Mesenchymal stem cell (in vitro differentiated cells and primary cell): Measurements from ENCODE around the gene GRIK2.
A peak's percentile ranks its signal among the peaks of the same experiment; 100 is the strongest.

Experiments used
- DNase-seq: peaks from one replicate; pipeline ENCODE4 v3.0.0-alpha.2; 2013
- H2AFZ ChIP-seq: one replicate; pipeline ENCODE4 v1.6.1; 2013; ENCODE audit warnings: low read depth, mild to moderate bottlenecking, control low read depth, inconsistent platforms, low read length, moderate library complexity
- H2AK5ac ChIP-seq: 2 replicates; pipeline ENCODE4 v1.6.1; 2013; ENCODE audit warnings: low read length, moderate library complexity, mild to moderate bottlenecking, inconsistent platforms; ENCODE audit not compliant: severe bottlenecking
- H2BK120ac ChIP-seq: one replicate; pipeline ENCODE4 v1.6.1; 2013; ENCODE audit warnings: low read depth, mild to moderate bottlenecking, inconsistent platforms, low read length, moderate library complexity
- H2BK12ac ChIP-seq, 2 experiments: one replicate each; pipeline ENCODE4 v1.6.1; 2013; ENCODE audit warnings: inconsistent platforms in 2 of 2, low read length in 2 of 2, mild to moderate bottlenecking in 2 of 2, moderate library complexity in 2 of 2, control low read depth in 1 of 2
- H2BK15ac ChIP-seq: one replicate; pipeline ENCODE4 v1.6.1; 2013; ENCODE audit warnings: mild to moderate bottlenecking, low read depth, inconsistent platforms; ENCODE audit not compliant: poor library complexity, severe bottlenecking
- H2BK5ac ChIP-seq: 2 replicates; pipeline ENCODE4 v1.6.1; 2013; ENCODE audit warnings: low read depth, mild to moderate bottlenecking, low read length, control low read depth, inconsistent platforms; ENCODE audit not compliant: poor library complexity, severe bottlenecking
- H3K14ac ChIP-seq, 2 experiments: one replicate each; pipeline ENCODE4 v1.6.1; 2013; ENCODE audit warnings: inconsistent platforms in 2 of 2, low read length in 2 of 2, control low read depth in 1 of 2, mild to moderate bottlenecking in 1 of 2, moderate library complexity in 1 of 2
- H3K18ac ChIP-seq, 2 experiments: one replicate each; pipeline ENCODE4 v1.6.1; 2013; ENCODE audit warnings: inconsistent platforms in 2 of 2, low read length in 2 of 2, control low read depth in 1 of 2, low read depth in 1 of 2, mild to moderate bottlenecking in 1 of 2
- H3K23ac ChIP-seq, 2 experiments: one replicate each; pipeline ENCODE4 v1.6.1; 2013; ENCODE audit warnings: inconsistent platforms in 2 of 2, low read length in 2 of 2, mild to moderate bottlenecking in 2 of 2, moderate library complexity in 2 of 2, control low read depth in 1 of 2
- H3K27ac ChIP-seq: 2 replicates; pipeline ENCODE4 v1.5.1; 2013; ENCODE audit warnings: mild to moderate bottlenecking, moderate library complexity, low read length, control low read depth, inconsistent platforms; ENCODE audit not compliant: poor library complexity, severe bottlenecking
- H3K27me3 ChIP-seq, 2 experiments: 2 replicates each; pipeline versions ENCODE4 v1.6.1 to v1.7.0; 2013; ENCODE audit warnings: low read length in 2 of 2, mild to moderate bottlenecking in 2 of 2, moderate library complexity in 2 of 2, control low read depth in 1 of 2, inconsistent platforms in 1 of 2; ENCODE audit not compliant: control insufficient read depth in 1 of 2, insufficient read depth in 1 of 2
- H3K36me3 ChIP-seq, 2 experiments: 2 replicates each; pipeline versions ENCODE4 v1.6.1 to v1.7.0; 2013; ENCODE audit warnings: low read length in 2 of 2, control low read depth in 1 of 2, inconsistent platforms in 1 of 2, low read depth in 1 of 2, mild to moderate bottlenecking in 1 of 2; ENCODE audit not compliant: insufficient read depth in 2 of 2, control insufficient read depth in 1 of 2
- H3K4ac ChIP-seq, 2 experiments: one replicate each; pipeline ENCODE4 v1.6.1; 2013; ENCODE audit warnings: inconsistent platforms in 2 of 2, low read length in 2 of 2, mild to moderate bottlenecking in 2 of 2, moderate library complexity in 2 of 2, control low read depth in 1 of 2, low read depth in 1 of 2
- H3K4me1 ChIP-seq: 2 replicates; pipeline ENCODE4 v1.6.1; 2013; ENCODE audit warnings: low read depth, low read length, control low read depth; ENCODE audit not compliant: control insufficient read depth, insufficient read depth
- H3K4me2 ChIP-seq: 2 replicates; pipeline ENCODE4 v1.6.1; 2013; ENCODE audit warnings: low read length, mild to moderate bottlenecking, inconsistent platforms; ENCODE audit not compliant: poor library complexity, severe bottlenecking
- H3K4me3 ChIP-seq, 2 experiments: 2 replicates each; pipeline versions ENCODE4 v1.5.1 to v1.7.0; 2013; ENCODE audit warnings: low read length in 2 of 2, mild to moderate bottlenecking in 2 of 2, control low read depth in 1 of 2, low read depth in 1 of 2; ENCODE audit not compliant: insufficient read depth in 1 of 2
- H3K79me1 ChIP-seq: replicated peaks from 2 replicates; pipeline ENCODE4 v1.6.1; 2013; ENCODE audit warnings: mild to moderate bottlenecking, control low read depth, low read length, inconsistent platforms; ENCODE audit not compliant: poor library complexity, severe bottlenecking
- H3K9ac ChIP-seq: 2 replicates; pipeline ENCODE4 v1.7.0; 2013; ENCODE audit warnings: mild to moderate bottlenecking, low read length, moderate library complexity
- H3K9me3 ChIP-seq: 2 replicates; pipeline ENCODE4 v1.7.0; 2013; ENCODE audit warnings: mild to moderate bottlenecking, low read length; ENCODE audit not compliant: control insufficient read depth
- H4K8ac ChIP-seq: one replicate; pipeline ENCODE4 v1.6.1; 2013; ENCODE audit warnings: inconsistent platforms, mild to moderate bottlenecking, low read length, moderate library complexity
- H4K91ac ChIP-seq: one replicate; pipeline ENCODE4 v1.6.1; 2013; ENCODE audit warnings: mild to moderate bottlenecking, low read length, inconsistent platforms
- WGBS: methylation state at CpG from one replicate; pipeline ENCODE4 v1.1.7; 2013; ENCODE audit warnings: mixed read lengths; 5-methylcytosine and 5-hydroxymethylcytosine counted together

The GRIK2 gene

DNA sequence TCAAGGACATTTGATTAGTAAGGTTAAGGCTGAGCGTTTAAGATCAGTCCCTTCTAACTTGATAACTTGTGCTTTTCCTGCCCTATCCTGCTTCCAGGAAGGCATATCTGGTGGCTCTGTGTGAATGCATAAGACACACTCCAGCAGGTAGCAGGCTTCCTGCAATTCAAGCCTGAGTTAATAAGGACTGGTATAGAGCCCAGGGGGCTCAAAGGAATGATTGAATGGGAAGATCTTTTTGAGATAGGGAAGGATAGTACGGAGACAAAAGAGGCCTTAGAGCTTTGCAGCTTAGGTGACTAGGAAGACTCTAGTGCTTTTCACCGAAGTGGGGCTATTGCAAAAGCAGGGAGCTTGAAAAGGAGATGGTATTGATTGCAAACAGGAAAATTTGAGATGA lies 307.1 kb downstream of the GRIK2 start:
- Histone ChIP-seq H3K36me3 (no peaks in the 10 kb centered on the region), H3K4me1 (no peaks in the 10 kb centered on the region), H3K9ac (no peak overlapping the region), H2BK5ac (no peak overlapping the region), H2BK120ac (no peak overlapping the region), H3K18ac (no peak overlapping the region), H2BK12ac (no peak overlapping the region), H3K79me1 (no peaks in the 10 kb centered on the region), H3K4me2 (no peak overlapping the region), H2BK15ac (no peak overlapping the region), H3K23ac (no peak overlapping the region), H4K8ac (no peak overlapping the region), H3K4ac (no peak overlapping the region), H3K4me3 (no peak overlapping the region), H4K91ac (no peak overlapping the region), H3K14ac (no peak overlapping the region), H3K27ac (no peak overlapping the region), H2AK5ac (no peak overlapping the region), H2AFZ (no peak overlapping the region), H3K27me3 (no peaks in the 10 kb centered on the region), H3K9me3 (no peaks in the 10 kb centered on the region)
- no peak for DNase-seq
- 55% methylated on average over 3 of the region's 3 CpGs for WGBS

- Histone ChIP-seq H3K9ac (no peak overlapping the region), H3K4ac (no peak overlapping the region), H3K27ac (no peak overlapping the region), H2BK5ac (no peak overlapping the region), H2BK12ac (no peak overlapping the region), H3K18ac (no peak overlapping the region), H3K36me3 (no peaks in the 10 kb centered on the region), H3K14ac (no peak overlapping the region), H3K23ac (no peak overlapping the region), H3K27me3 (no peaks in the 10 kb centered on the region), H3K9me3 (no peaks in the 10 kb centered on the region), H2AK5ac (no peak overlapping the region), H4K8ac (no peak overlapping the region), H3K4me1 (no peaks in the 10 kb centered on the region), H3K4me3 (no peak overlapping the region), H3K4me2 (no peak overlapping the region), H3K79me1 (no peaks in the 10 kb centered on the region), H2AFZ (no peak overlapping the region), H4K91ac (no peak overlapping the region), H2BK15ac (no peak overlapping the region), H2BK120ac (no peak overlapping the region)
- DNase-seq, result no peak
- WGBS, result 96% methylated on average over 2 of the region's 2 CpGs
Measured at GRCh38 chr6:101703311-101703710, 309.8 kb downstream of the GRIK2 start.

- H4K8ac ChIP-seq, result no peak overlapping the region
- H2BK12ac ChIP-seq, result no peak overlapping the region
- H3K9ac ChIP-seq, result no peak overlapping the region
- H2AK5ac ChIP-seq, result no peak overlapping the region
- H3K4ac ChIP-seq, result no peak overlapping the region
- H3K4me3 ChIP-seq, result no peak overlapping the region
- DNase-seq, result no peak
- no peak overlapping the region for H3K14ac ChIP-seq
- no peak overlapping the region for H3K4me2 ChIP-seq
- no peak overlapping the region for H3K18ac ChIP-seq
- no peak overlapping the region for H2BK5ac ChIP-seq
- H2AFZ ChIP-seq, result no peak overlapping the region
- no peak overlapping the region for H2BK15ac ChIP-seq
- no peaks in the 10 kb centered on the region for H3K36me3 ChIP-seq
- H3K79me1 ChIP-seq, result no peaks in the 10 kb centered on the region
- no peaks in the 10 kb centered on the region for H3K9me3 ChIP-seq
- no peaks in the 10 kb centered on the region for H3K4me1 ChIP-seq
- H3K27ac ChIP-seq, result no peak overlapping the region
- H2BK120ac ChIP-seq, result no peak overlapping the region
- H4K91ac ChIP-seq, result no peak overlapping the region
- no peak overlapping the region for H3K23ac ChIP-seq
- no peaks in the 10 kb centered on the region for H3K27me3 ChIP-seq
Measured at GRCh38 chr6:101705866-101706265, 312.4 kb downstream of the GRIK2 start.

DNA sequence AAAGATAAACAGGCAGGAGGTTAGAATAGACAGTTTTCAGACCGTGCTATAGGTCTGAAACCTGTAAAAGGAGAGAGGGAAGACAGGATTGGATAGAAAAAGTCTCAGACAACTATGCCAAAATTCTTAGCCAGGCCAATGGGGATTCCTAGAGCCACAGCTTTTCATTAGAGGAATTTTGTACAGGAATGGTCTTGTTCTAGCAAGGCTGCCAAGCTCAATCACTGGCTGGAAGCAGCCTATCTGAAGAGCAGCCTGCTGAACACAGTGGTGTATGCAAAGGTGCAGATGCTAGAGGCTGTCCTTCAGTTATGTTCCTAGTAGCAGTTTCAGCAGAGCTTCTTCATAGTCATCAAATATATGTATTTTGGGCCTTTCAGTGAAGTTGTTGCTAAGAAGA lies 313.1 kb downstream of the GRIK2 start:
- Histone ChIP-seq H2BK15ac (no peak overlapping the region), H2AK5ac (no peak overlapping the region), H3K4ac (no peak overlapping the region), H3K4me2 (no peak overlapping the region), H2AFZ (no peak overlapping the region), H3K27me3 (no peaks in the 10 kb centered on the region), H3K23ac (peak overlapping the region in 1 of 2 experiments; percentile 9), H2BK5ac (no peak overlapping the region), H3K36me3 (no peaks in the 10 kb centered on the region), H3K18ac (no peak overlapping the region), H3K79me1 (no peaks in the 10 kb centered on the region), H4K91ac (no peak overlapping the region), H3K9me3 (no peaks in the 10 kb centered on the region), H2BK12ac (no peak overlapping the region), H3K9ac (no peak overlapping the region), H3K14ac (no peak overlapping the region), H4K8ac (no peak overlapping the region), H3K4me3 (no peak overlapping the region), H3K4me1 (no peaks in the 10 kb centered on the region), H3K27ac (no peak overlapping the region), H2BK120ac (no peak overlapping the region)
- WGBS, result 83% methylated on average over 1 of the region's 1 CpG
- DNase-seq, result no peak
